Cardiac fibroblast (primary cell): Measurements from ENCODE around the gene ZBTB17.

Experiments
- DNase-seq, 2 donors: peaks; one replicate each; pipeline versions ENCODE4 v3.0.0 to v3.0.0-alpha.2; 2010; ENCODE audit warnings: low read depth in 2 of 2
- H3K4me3 ChIP-seq, 2 donors: replicated peaks in 1 of 2; 1 replicate in 1 of 2; 2 replicates in 1 of 2; pipeline ENCODE4 v1.5.1; 2011; ENCODE audit warnings: low read depth in 2 of 2, low read length in 2 of 2, mild to moderate bottlenecking in 2 of 2, moderate library complexity in 1 of 2
- CTCF ChIP-seq: IDR thresholded peaks from one replicate; pipeline ENCODE4 v1.5.1; 2011; ENCODE audit warnings: low read depth, mild to moderate bottlenecking, low read length, inconsistent platforms

The ZBTB17 gene

GRCh38 chr1:15970911-15971310 is 5.0 kb downstream of the ZBTB17 start:
- no peak for TF ChIP-seq CTCF
- H3K4me3 ChIP-seq, result no peak overlapping the region
- DNase-seq, result no peak

GRCh38 chr1:15969321-15969880 is 6.5 kb downstream of the ZBTB17 start:
- DNase-seq, result no peak
- TF ChIP-seq CTCF, result no peak

GRCh38 chr1:15968172-15968571 is 7.7 kb downstream of the ZBTB17 start:
- TF ChIP-seq CTCF, result no peak
- H3K4me3 ChIP-seq, result no peak overlapping the region
- DNase-seq, result no peak

More at GRCh38 chr1:15969321-15969880, 6.5 kb downstream of the ZBTB17 start:
- H3K4me3 ChIP-seq, result no peak overlapping the region

GRCh38 chr1:15966956-15967344 is 9.0 kb downstream of the ZBTB17 start:
- no peak for DNase-seq
- H3K4me3 ChIP-seq, result no peak overlapping the region
- no peak for TF ChIP-seq CTCF

- H3K4me3 ChIP-seq, result no peak overlapping the region
These were observed 9.6 kb downstream of the ZBTB17 start for GRCh38 chr1:15966081-15966955.

GRCh38 chr1:15965228-15965767 is 10.6 kb downstream of the ZBTB17 start:
- no peak for TF ChIP-seq CTCF
- no peak overlapping the region for H3K4me3 ChIP-seq
- peak; percentile 85 to 96 for DNase-seq

More at GRCh38 chr1:15966081-15966955, 9.6 kb downstream of the ZBTB17 start:
- TF ChIP-seq CTCF, result no peak
- peak; percentile 33 to 84 for DNase-seq
